ENCODE results near the gene MFGE8. TPM values are rescaled to one million over a fixed set of nuclear protein-coding genes. Genes with fewer than 3 reads are reported as not detected.

The MFGE8 gene
- total RNA-seq, 1 experiment from 2014 or later = 35.5 TPM

GRCh38 chr15:88877906-88878305 lies 35.3 kb downstream of the MFGE8 start:
- CTCF ChIA-PET = no interaction called here
- Mint-ChIP-seq H3K27ac (ENCODE audit: unreplicated experiment) (no peak overlapping the region), H3K4me1 (ENCODE audit: low read depth, unreplicated experiment) (no peaks in the 10 kb centered on the region), H3K27me3 (ENCODE audit: unreplicated experiment) (peaks cover 27% of the 10 kb centered on the region), H3K4me3 (ENCODE audit: low read depth, unreplicated experiment) (no peak overlapping the region), H3K36me3 (ENCODE audit: insufficient read depth, unreplicated experiment) (no peaks in the 10 kb centered on the region), H3K9me3 (ENCODE audit: low read depth, unreplicated experiment) (no peaks in the 10 kb centered on the region)
- DNase-seq = no peak
- no peak for TF ChIP-seq CTCF (IDR thresholded peaks at IDR 0.05; ENCODE audit: unreplicated experiment)
- intact Hi-C loops (cut with micrococcal nuclease; ENCODE audit: unreplicated experiment) = no loop called here
- no TSS peak for BruUV-seq (replicated peaks)

GRCh38 chr15:88877415-88877814 lies 35.8 kb downstream of the MFGE8 start:
- H3K4me3 Mint-ChIP-seq (ENCODE audit: low read depth, unreplicated experiment) = no peak overlapping the region
- H3K36me3 Mint-ChIP-seq (ENCODE audit: insufficient read depth, unreplicated experiment) = no peaks in the 10 kb centered on the region
- BruUV-seq (replicated peaks) = no TSS peak

GRCh38 chr15:88876573-88876972 lies 36.6 kb downstream of the MFGE8 start:
- Mint-ChIP-seq H3K9me3 (ENCODE audit: low read depth, unreplicated experiment) (no peaks in the 10 kb centered on the region), H3K4me3 (ENCODE audit: low read depth, unreplicated experiment) (no peak overlapping the region), H3K36me3 (ENCODE audit: insufficient read depth, unreplicated experiment) (no peaks in the 10 kb centered on the region), H3K27ac (ENCODE audit: unreplicated experiment) (no peak overlapping the region), H3K4me1 (ENCODE audit: low read depth, unreplicated experiment) (no peaks in the 10 kb centered on the region), H3K27me3 (ENCODE audit: unreplicated experiment) (peaks cover 40% of the 10 kb centered on the region)
- no peak for TF ChIP-seq CTCF (IDR thresholded peaks at IDR 0.05; ENCODE audit: unreplicated experiment)
- BruUV-seq (replicated peaks) = no TSS peak
- DNase-seq = no peak
- CTCF ChIA-PET = no interaction called here
- intact Hi-C loops (cut with micrococcal nuclease; ENCODE audit: unreplicated experiment) = no loop called here

More at GRCh38 chr15:88877415-88877814, 35.8 kb downstream of the MFGE8 start:
- no peak for TF ChIP-seq CTCF (IDR thresholded peaks at IDR 0.05; ENCODE audit: unreplicated experiment)
- H3K27ac Mint-ChIP-seq (ENCODE audit: unreplicated experiment) = no peak overlapping the region
- intact Hi-C loops (cut with micrococcal nuclease; ENCODE audit: unreplicated experiment) = no loop called here
- DNase-seq = no peak
- no peaks in the 10 kb centered on the region for H3K4me1 Mint-ChIP-seq (ENCODE audit: low read depth, unreplicated experiment)
- H3K27me3 Mint-ChIP-seq (ENCODE audit: unreplicated experiment) = peaks cover 32% of the 10 kb centered on the region
- no peaks in the 10 kb centered on the region for H3K9me3 Mint-ChIP-seq (ENCODE audit: low read depth, unreplicated experiment)
- CTCF ChIA-PET = no interaction called here

GRCh38 chr15:88874684-88875083 lies 38.5 kb downstream of the MFGE8 start:
- TF ChIP-seq CTCF (IDR thresholded peaks at IDR 0.05; ENCODE audit: unreplicated experiment) = no peak
- no peak overlapping the region for H3K27ac Mint-ChIP-seq (ENCODE audit: unreplicated experiment)

More at GRCh38 chr15:88874684-88875083, 38.5 kb downstream of the MFGE8 start:
- Mint-ChIP-seq H3K4me1 (ENCODE audit: low read depth, unreplicated experiment) (no peaks in the 10 kb centered on the region), H3K27me3 (ENCODE audit: unreplicated experiment) (peaks cover 59% of the 10 kb centered on the region), H3K4me3 (ENCODE audit: low read depth, unreplicated experiment) (no peak overlapping the region), H3K9me3 (ENCODE audit: low read depth, unreplicated experiment) (no peaks in the 10 kb centered on the region), H3K36me3 (ENCODE audit: insufficient read depth, unreplicated experiment) (peaks cover 5% of the 10 kb centered on the region)
- CTCF ChIA-PET = interaction anchor here (1.4 kb wide), 1 partner anchor 9 kb away, joined by 4 read pairs; no protein-coding TSS in a partner anchor
- DNase-seq = no peak
- BruUV-seq (replicated peaks) = no TSS peak
- intact Hi-C loops (cut with micrococcal nuclease; ENCODE audit: unreplicated experiment) = no loop called here
